Measurements from ENCODE around the gene RYR2.

RYR2 gene

GRCh38 chr1:237539055-237539454, 497.1 kb downstream of the RYR2 start:
- H3K4me2 ChIP-seq (ENCODE audit: low read length) = no peak overlapping the region
- H3K36me3 ChIP-seq (ENCODE audit: insufficient read depth, low read length) = no peaks in the 10 kb centered on the region

DNA sequence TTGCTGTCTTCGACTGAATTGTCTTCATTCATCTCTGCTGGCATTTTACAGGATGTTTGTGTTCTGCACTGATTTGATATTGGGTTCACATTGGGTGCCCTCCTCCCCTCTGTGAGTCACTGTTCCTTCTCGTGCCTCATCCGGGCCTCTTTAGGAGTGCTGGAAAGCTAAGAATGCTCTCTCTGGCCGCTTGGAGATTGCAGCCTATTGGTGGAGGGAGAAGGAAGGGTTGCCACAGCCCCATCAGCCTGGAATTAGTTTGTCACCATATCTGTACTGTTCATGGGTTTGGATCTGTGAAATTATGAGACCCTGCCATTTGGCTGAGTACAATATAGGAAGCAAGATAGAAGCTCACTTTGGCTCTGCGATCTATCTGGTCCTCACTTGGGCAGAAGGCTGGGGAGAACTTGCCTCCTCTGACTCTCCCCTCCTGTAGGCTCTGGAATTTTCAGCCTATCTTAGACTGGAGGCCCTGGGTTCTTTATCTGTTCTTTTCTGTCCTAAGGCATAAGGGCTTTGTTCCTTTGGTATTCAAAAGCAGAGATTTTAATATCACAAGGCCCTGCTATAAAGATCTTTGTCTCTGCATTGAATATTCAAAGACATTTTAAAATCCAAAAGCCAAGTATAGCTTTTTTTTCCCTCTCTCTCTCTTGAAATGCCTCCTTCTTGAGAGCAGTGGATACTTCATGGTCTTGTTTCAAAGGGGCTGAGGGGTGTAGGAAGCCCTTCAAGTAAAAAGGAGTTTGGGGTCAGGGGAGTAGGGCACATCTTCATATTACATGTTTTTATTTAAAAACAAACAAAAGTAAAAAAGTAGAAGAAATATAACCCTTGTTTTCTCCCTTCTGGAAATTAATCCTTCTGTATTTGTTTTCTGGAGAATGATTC, 500.8 kb downstream of the RYR2 start:
- no peak overlapping the region for H3K9ac ChIP-seq (ENCODE audit: low read length)
- no peaks in the 10 kb centered on the region for H3K79me2 ChIP-seq (ENCODE audit: insufficient read depth, low read length)
- no peaks in the 10 kb centered on the region for H4K20me1 ChIP-seq (ENCODE audit: insufficient read depth, low read length)
- no peaks in the 10 kb centered on the region for H3K9me3 ChIP-seq (ENCODE audit: low read length)
- no peaks in the 10 kb centered on the region for H3K27me3 ChIP-seq (ENCODE audit: insufficient read depth, low read length)
- H3K36me3 ChIP-seq (ENCODE audit: insufficient read depth, low read length) = no peaks in the 10 kb centered on the region
- no peak overlapping the region for H3K4me2 ChIP-seq (ENCODE audit: low read length)
- H3F3A ChIP-seq (ENCODE audit: insufficient read depth, low read length) = no peaks in the 10 kb centered on the region
- no peak overlapping the region for H2AFZ ChIP-seq (ENCODE audit: low read length)
- no peak overlapping the region for H3K4me3 ChIP-seq (ENCODE audit: low read depth, low read length, poor library complexity, severe bottlenecking)
- H3K4me1 ChIP-seq (ENCODE audit: insufficient read depth, low read length, severe bottlenecking) = no peaks in the 10 kb centered on the region
- TF ChIP-seq, protein P1, sequence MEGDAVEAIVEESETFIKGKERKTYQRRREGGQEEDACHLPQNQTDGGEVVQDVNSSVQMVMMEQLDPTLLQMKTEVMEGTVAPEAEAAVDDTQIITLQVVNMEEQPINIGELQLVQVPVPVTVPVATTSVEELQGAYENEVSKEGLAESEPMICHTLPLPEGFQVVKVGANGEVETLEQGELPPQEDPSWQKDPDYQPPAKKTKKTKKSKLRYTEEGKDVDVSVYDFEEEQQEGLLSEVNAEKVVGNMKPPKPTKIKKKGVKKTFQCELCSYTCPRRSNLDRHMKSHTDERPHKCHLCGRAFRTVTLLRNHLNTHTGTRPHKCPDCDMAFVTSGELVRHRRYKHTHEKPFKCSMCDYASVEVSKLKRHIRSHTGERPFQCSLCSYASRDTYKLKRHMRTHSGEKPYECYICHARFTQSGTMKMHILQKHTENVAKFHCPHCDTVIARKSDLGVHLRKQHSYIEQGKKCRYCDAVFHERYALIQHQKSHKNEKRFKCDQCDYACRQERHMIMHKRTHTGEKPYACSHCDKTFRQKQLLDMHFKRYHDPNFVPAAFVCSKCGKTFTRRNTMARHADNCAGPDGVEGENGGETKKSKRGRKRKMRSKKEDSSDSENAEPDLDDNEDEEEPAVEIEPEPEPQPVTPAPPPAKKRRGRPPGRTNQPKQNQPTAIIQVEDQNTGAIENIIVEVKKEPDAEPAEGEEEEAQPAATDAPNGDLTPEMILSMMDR (IDR thresholded peaks at IDR 0.05; ENCODE audit: low read length) = no peak
- TF ChIP-seq EZH2 (IDR thresholded peaks at IDR 0.05; ENCODE audit: borderline replicate concordance, low read length) = no peak
- no peak overlapping the region for H3K27ac ChIP-seq (ENCODE audit: low read depth, low read length, poor library complexity, severe bottlenecking)
- H3K9me2 ChIP-seq (ENCODE audit: low read depth, low read length) = no peaks in the 10 kb centered on the region

More at GRCh38 chr1:237539055-237539454, 497.1 kb downstream of the RYR2 start:
- no peaks in the 10 kb centered on the region for H3K79me2 ChIP-seq (ENCODE audit: insufficient read depth, low read length)
- H3K4me3 ChIP-seq (ENCODE audit: low read depth, low read length, poor library complexity, severe bottlenecking) = no peak overlapping the region
- H2AFZ ChIP-seq (ENCODE audit: low read length) = no peak overlapping the region
- TF ChIP-seq, protein P1 (IDR thresholded peaks at IDR 0.05; ENCODE audit: low read length) = no peak
- TF ChIP-seq EZH2 (IDR thresholded peaks at IDR 0.05; ENCODE audit: borderline replicate concordance, low read length) = no peak
- H3F3A ChIP-seq (ENCODE audit: insufficient read depth, low read length) = no peaks in the 10 kb centered on the region
- no peaks in the 10 kb centered on the region for H3K27me3 ChIP-seq (ENCODE audit: insufficient read depth, low read length)
- no peaks in the 10 kb centered on the region for H3K9me3 ChIP-seq (ENCODE audit: low read length)
- H3K9me2 ChIP-seq (ENCODE audit: low read depth, low read length) = no peaks in the 10 kb centered on the region
- H3K9ac ChIP-seq (ENCODE audit: low read length) = no peak overlapping the region
- no peak overlapping the region for H3K27ac ChIP-seq (ENCODE audit: low read depth, low read length, poor library complexity, severe bottlenecking)
- H4K20me1 ChIP-seq (ENCODE audit: insufficient read depth, low read length) = no peaks in the 10 kb centered on the region
- no peaks in the 10 kb centered on the region for H3K4me1 ChIP-seq (ENCODE audit: insufficient read depth, low read length, severe bottlenecking)

GRCh38 chr1:237553078-237553477, 511.1 kb downstream of the RYR2 start:
- no peaks in the 10 kb centered on the region for H3K9me2 ChIP-seq (ENCODE audit: low read depth, low read length)
- no peaks in the 10 kb centered on the region for H3K79me2 ChIP-seq (ENCODE audit: insufficient read depth, low read length)
- no peak overlapping the region for H2AFZ ChIP-seq (ENCODE audit: low read length)
- no peaks in the 10 kb centered on the region for H3K9me3 ChIP-seq (ENCODE audit: low read length)
- no peaks in the 10 kb centered on the region for H3K36me3 ChIP-seq (ENCODE audit: insufficient read depth, low read length)
- TF ChIP-seq, protein P1 (IDR thresholded peaks at IDR 0.05; ENCODE audit: low read length) = no peak
- TF ChIP-seq EZH2 (IDR thresholded peaks at IDR 0.05; ENCODE audit: borderline replicate concordance, low read length) = no peak
- no peaks in the 10 kb centered on the region for H3F3A ChIP-seq (ENCODE audit: insufficient read depth, low read length)
- H3K9ac ChIP-seq (ENCODE audit: low read length) = no peak overlapping the region
- H4K20me1 ChIP-seq (ENCODE audit: insufficient read depth, low read length) = no peaks in the 10 kb centered on the region
- no peak overlapping the region for H3K4me3 ChIP-seq (ENCODE audit: low read depth, low read length, poor library complexity, severe bottlenecking)
- H3K27ac ChIP-seq (ENCODE audit: low read depth, low read length, poor library complexity, severe bottlenecking) = no peak overlapping the region
- H3K27me3 ChIP-seq (ENCODE audit: insufficient read depth, low read length) = no peaks in the 10 kb centered on the region
- H3K4me2 ChIP-seq (ENCODE audit: low read length) = no peak overlapping the region
- no peaks in the 10 kb centered on the region for H3K4me1 ChIP-seq (ENCODE audit: insufficient read depth, low read length, severe bottlenecking)
